ENCODE results near the gene CYBB.

- TF ChIP-seq POLR2A (IDR thresholded peaks at IDR 0.05; ENCODE audit: low read depth, low read length) (no peak), POLR2AphosphoS5 (IDR thresholded peaks at IDR 0.05; ENCODE audit: low read depth, low read length) (no peak), TAF1 (IDR thresholded peaks at IDR 0.05; ENCODE audit: borderline replicate concordance, low read depth, low read length) (no peak)
These were observed 74.3 kb downstream of the CYBB start for GRCh38 chrX:37854148-37854547.
